ENCODE data around the gene PRR23E. TPM values are rescaled to one million over a fixed set of nuclear protein-coding genes. Genes with fewer than 3 reads are reported as not detected.

PRR23E gene
- total and polyA plus RNA-seq, 4 donors, result not detected

GRCh38 chr3:127185962-127186674, 6.8 kb upstream of the PRR23E start:
- ATAC-seq (ENCODE audit: low FRiP score) (no peak), DNase-seq (no peak)
- no peaks in the 10 kb centered on the region for H3K36me3 ChIP-seq (ENCODE audit: control insufficient read depth in 1 of 2, insufficient read depth in 2 of 2, low read length in 1 of 2)
- WGBS, 2 donors, result 82 to 83% methylated on average over 4 of the region's 4 CpGs
- no peaks in the 10 kb centered on the region for H3K4me1 ChIP-seq (ENCODE audit: control insufficient read depth in 1 of 2, insufficient read depth in 2 of 2, low read length in 2 of 2)
- H3K27ac ChIP-seq (ENCODE audit: low read depth in 1 of 2, low read length in 2 of 2), result no peak overlapping the region
- no peaks in the 10 kb centered on the region for H3K9me3 ChIP-seq (ENCODE audit: control insufficient read depth, low read length)
- H3K27me3 ChIP-seq (ENCODE audit: control insufficient read depth in 1 of 2, insufficient read depth in 2 of 2, low read length in 1 of 2), result no peaks in the 10 kb centered on the region
- intact Hi-C loops (cut with DNase I), result no loop called here
- no peak overlapping the region for H3K4me3 ChIP-seq (ENCODE audit: low read length in 2 of 2)

GRCh38 chr3:127187316-127187715, 5.6 kb upstream of the PRR23E start:
- WGBS, 2 donors, result 81 to 85% methylated on average over 1 of the region's 1 CpG
- no peak for DNase-seq
- intact Hi-C loops (cut with DNase I), result no loop called here

GRCh38 chr3:127193341-127193740, 410 bp downstream of the PRR23E start:
- 75 to 76% methylated on average over 11 of the region's 11 CpGs for WGBS, 2 donors
- ATAC-seq (ENCODE audit: low FRiP score), result no peak

More at GRCh38 chr3:127187316-127187715, 5.6 kb upstream of the PRR23E start:
- H3K27me3 ChIP-seq (ENCODE audit: control insufficient read depth in 1 of 2, insufficient read depth in 2 of 2, low read length in 1 of 2), result no peaks in the 10 kb centered on the region
- no peak overlapping the region for H3K27ac ChIP-seq (ENCODE audit: low read depth in 1 of 2, low read length in 2 of 2)
- H3K4me3 ChIP-seq (ENCODE audit: low read length in 2 of 2), result no peak overlapping the region
- peaks cover 1% of the 10 kb centered on the region for H3K9me3 ChIP-seq (ENCODE audit: control insufficient read depth, low read length)
- H3K4me1 ChIP-seq (ENCODE audit: control insufficient read depth in 1 of 2, insufficient read depth in 2 of 2, low read length in 2 of 2), result no peaks in the 10 kb centered on the region
- no peaks in the 10 kb centered on the region for H3K36me3 ChIP-seq (ENCODE audit: control insufficient read depth in 1 of 2, insufficient read depth in 2 of 2, low read length in 1 of 2)
- no peak for ATAC-seq (ENCODE audit: low FRiP score)

GRCh38 chr3:127193775-127194174, 844 bp downstream of the PRR23E start:
- peaks cover 1% of the 10 kb centered on the region for H3K9me3 ChIP-seq (ENCODE audit: control insufficient read depth, low read length)
- no peaks in the 10 kb centered on the region for H3K27me3 ChIP-seq (ENCODE audit: control insufficient read depth in 1 of 2, insufficient read depth in 2 of 2, low read length in 1 of 2)
- DNase-seq, result no peak
- no peak for ATAC-seq (ENCODE audit: low FRiP score)
- H3K27ac ChIP-seq (ENCODE audit: low read depth in 1 of 2, low read length in 2 of 2), result no peak overlapping the region
- WGBS, 2 donors, result 74 to 78% methylated on average over 3 of the region's 3 CpGs
- no peak overlapping the region for H3K4me3 ChIP-seq (ENCODE audit: low read length in 2 of 2)
- H3K4me1 ChIP-seq (ENCODE audit: control insufficient read depth in 1 of 2, insufficient read depth in 2 of 2, low read length in 2 of 2), result no peaks in the 10 kb centered on the region
- H3K36me3 ChIP-seq (ENCODE audit: control insufficient read depth in 1 of 2, insufficient read depth in 2 of 2, low read length in 1 of 2), result no peaks in the 10 kb centered on the region
- intact Hi-C loops (cut with DNase I), result no loop called here

More at GRCh38 chr3:127193341-127193740, 410 bp downstream of the PRR23E start:
- no peak for DNase-seq
- Histone ChIP-seq H3K4me1 (ENCODE audit: control insufficient read depth in 1 of 2, insufficient read depth in 2 of 2, low read length in 2 of 2) (no peaks in the 10 kb centered on the region), H3K4me3 (ENCODE audit: low read length in 2 of 2) (no peak overlapping the region), H3K36me3 (ENCODE audit: control insufficient read depth in 1 of 2, insufficient read depth in 2 of 2, low read length in 1 of 2) (no peaks in the 10 kb centered on the region), H3K9me3 (ENCODE audit: control insufficient read depth, low read length) (peaks cover 1% of the 10 kb centered on the region), H3K27me3 (ENCODE audit: control insufficient read depth in 1 of 2, insufficient read depth in 2 of 2, low read length in 1 of 2) (no peaks in the 10 kb centered on the region), H3K27ac (ENCODE audit: low read depth in 1 of 2, low read length in 2 of 2) (no peak overlapping the region)
- intact Hi-C loops (cut with DNase I), result no loop called here

- no peak for DNase-seq
- intact Hi-C loops (cut with DNase I), result no loop called here
- 84% methylated on average over 8 of the region's 8 CpGs for WGBS, 2 donors
These were observed 1.8 kb downstream of the PRR23E start for GRCh38 chr3:127194601-127195187.

GRCh38 chr3:127195417-127195816, 2.5 kb downstream of the PRR23E start:
- H3K27me3 ChIP-seq (ENCODE audit: control insufficient read depth in 1 of 2, insufficient read depth in 2 of 2, low read length in 1 of 2), result no peaks in the 10 kb centered on the region
- H3K4me3 ChIP-seq (ENCODE audit: low read length in 2 of 2), result no peak overlapping the region
- H3K9me3 ChIP-seq (ENCODE audit: control insufficient read depth, low read length), result peaks cover 1% of the 10 kb centered on the region
- ATAC-seq (ENCODE audit: low FRiP score) (no peak), DNase-seq (no peak)
- H3K27ac ChIP-seq (ENCODE audit: low read depth in 1 of 2, low read length in 2 of 2), result no peak overlapping the region
- intact Hi-C loops (cut with DNase I), result no loop called here
- WGBS, 2 donors, result 86 to 87% methylated on average over 6 of the region's 6 CpGs
- H3K4me1 ChIP-seq (ENCODE audit: control insufficient read depth in 1 of 2, insufficient read depth in 2 of 2, low read length in 2 of 2), result no peaks in the 10 kb centered on the region
- no peaks in the 10 kb centered on the region for H3K36me3 ChIP-seq (ENCODE audit: control insufficient read depth in 1 of 2, insufficient read depth in 2 of 2, low read length in 1 of 2)

More at GRCh38 chr3:127194601-127195187, 1.8 kb downstream of the PRR23E start:
- Histone ChIP-seq H3K27me3 (ENCODE audit: control insufficient read depth in 1 of 2, insufficient read depth in 2 of 2, low read length in 1 of 2) (no peaks in the 10 kb centered on the region), H3K4me3 (ENCODE audit: low read length in 2 of 2) (no peak overlapping the region), H3K36me3 (ENCODE audit: control insufficient read depth in 1 of 2, insufficient read depth in 2 of 2, low read length in 1 of 2) (no peaks in the 10 kb centered on the region), H3K4me1 (ENCODE audit: control insufficient read depth in 1 of 2, insufficient read depth in 2 of 2, low read length in 2 of 2) (no peaks in the 10 kb centered on the region), H3K9me3 (ENCODE audit: control insufficient read depth, low read length) (peaks cover 1% of the 10 kb centered on the region), H3K27ac (ENCODE audit: low read depth in 1 of 2, low read length in 2 of 2) (no peak overlapping the region)
- no peak for ATAC-seq (ENCODE audit: low FRiP score)

- DNase-seq, result no peak
These were observed 3.1 kb downstream of the PRR23E start for GRCh38 chr3:127196002-127196401.

GRCh38 chr3:127196466-127197299, 3.8 kb downstream of the PRR23E start:
- H3K9me3 ChIP-seq (ENCODE audit: control insufficient read depth, low read length), result peaks cover under 1% of the 10 kb centered on the region
- no peaks in the 10 kb centered on the region for H3K27me3 ChIP-seq (ENCODE audit: control insufficient read depth in 1 of 2, insufficient read depth in 2 of 2, low read length in 1 of 2)
- intact Hi-C loops (cut with DNase I), result no loop called here
- DNase-seq (no peak), ATAC-seq (ENCODE audit: low FRiP score) (no peak)
- no peak overlapping the region for H3K27ac ChIP-seq (ENCODE audit: low read depth in 1 of 2, low read length in 2 of 2)
- no peak overlapping the region for H3K4me3 ChIP-seq (ENCODE audit: low read length in 2 of 2)
- no peaks in the 10 kb centered on the region for H3K4me1 ChIP-seq (ENCODE audit: control insufficient read depth in 1 of 2, insufficient read depth in 2 of 2, low read length in 2 of 2)
- WGBS, 2 donors, result 80 to 83% methylated on average over 15 of the region's 15 CpGs
- H3K36me3 ChIP-seq (ENCODE audit: control insufficient read depth in 1 of 2, insufficient read depth in 2 of 2, low read length in 1 of 2), result no peaks in the 10 kb centered on the region

More at GRCh38 chr3:127196002-127196401, 3.1 kb downstream of the PRR23E start:
- no peaks in the 10 kb centered on the region for H3K4me1 ChIP-seq (ENCODE audit: control insufficient read depth in 1 of 2, insufficient read depth in 2 of 2, low read length in 2 of 2)
- no peak overlapping the region for H3K4me3 ChIP-seq (ENCODE audit: low read length in 2 of 2)
- no peak overlapping the region for H3K27ac ChIP-seq (ENCODE audit: low read depth in 1 of 2, low read length in 2 of 2)
- peaks cover 1% of the 10 kb centered on the region for H3K9me3 ChIP-seq (ENCODE audit: control insufficient read depth, low read length)
- no peak for ATAC-seq (ENCODE audit: low FRiP score)
- intact Hi-C loops (cut with DNase I), result no loop called here
- WGBS, 2 donors, result 51 to 63% methylated on average over 2 of the region's 2 CpGs
- no peaks in the 10 kb centered on the region for H3K27me3 ChIP-seq (ENCODE audit: control insufficient read depth in 1 of 2, insufficient read depth in 2 of 2, low read length in 1 of 2)
- no peaks in the 10 kb centered on the region for H3K36me3 ChIP-seq (ENCODE audit: control insufficient read depth in 1 of 2, insufficient read depth in 2 of 2, low read length in 1 of 2)

Data from aorta (tissue), 5 donors.